HG03280 (cell line): ENCODE data around the gene OOSP4B.
"Not testable (repeated sequence)": the region's sequence is repeated elsewhere in the genome, so short reads cannot be mapped to it uniquely, and the experiment has no call there.

Source experiments
- ATAC-seq: cut with Tn5 transposase; IDR thresholded peaks from one replicate; pipeline ENCODE4 v1.9.1; 2021; ENCODE audit warnings: mild to moderate bottlenecking, moderate library complexity; ENCODE audit not compliant: unreplicated experiment

The OOSP4B gene

GRCh38 chr11:60059052-60059451 is 42.1 kb downstream of the OOSP4B start:
- ATAC-seq: no peak

- ATAC-seq: no peak
Measured at GRCh38 chr11:60059521-60060240, 42.7 kb downstream of the OOSP4B start.

GRCh38 chr11:60064111-60064510 is 47.1 kb downstream of the OOSP4B start:
- ATAC-seq: no peak

- no peak for ATAC-seq
Measured at GRCh38 chr11:60065801-60066200, 48.8 kb downstream of the OOSP4B start.

- no peak for ATAC-seq
Measured at GRCh38 chr11:60069450-60069849, 52.5 kb downstream of the OOSP4B start.

GRCh38 chr11:60071644-60072043 is 54.7 kb downstream of the OOSP4B start:
- not testable (repeated sequence) for ATAC-seq

GRCh38 chr11:60077216-60077817 is 60.3 kb downstream of the OOSP4B start:
- ATAC-seq: no peak

- no peak for ATAC-seq
Measured at GRCh38 chr11:60077981-60078380, 61.0 kb downstream of the OOSP4B start.

GRCh38 chr11:60078745-60079144 is 61.8 kb downstream of the OOSP4B start:
- ATAC-seq: no peak

- ATAC-seq: no peak
Measured at GRCh38 chr11:60080535-60080934, 63.6 kb downstream of the OOSP4B start.
